ENCODE results near the gene CSTF2T.
"Not testable (repeated sequence)": the region's sequence is repeated elsewhere in the genome, so short reads cannot be mapped to it uniquely, and the experiment has no call there.

The CSTF2T gene

GRCh38 chr10:51696251-51696650 lies 3.1 kb downstream of the CSTF2T start:
- DNase-seq: no peak

- no peak for DNase-seq
Observed at GRCh38 chr10:51694086-51694768, 5.2 kb downstream of the CSTF2T start.

GRCh38 chr10:51691135-51691534 lies 8.3 kb downstream of the CSTF2T start:
- no peak for DNase-seq

- DNase-seq: no peak
Observed at GRCh38 chr10:51689536-51689935, 9.9 kb downstream of the CSTF2T start.

- not testable (repeated sequence) for DNase-seq
Observed at GRCh38 chr10:51688826-51689225, 10.6 kb downstream of the CSTF2T start.

- DNase-seq: no peak
Observed at GRCh38 chr10:51687296-51687695, 12.1 kb downstream of the CSTF2T start.

GRCh38 chr10:51685768-51686167 lies 13.6 kb downstream of the CSTF2T start:
- DNase-seq: no peak

GRCh38 chr10:51683031-51683691 lies 16.2 kb downstream of the CSTF2T start:
- DNase-seq: no peak

- no peak for DNase-seq
Observed at GRCh38 chr10:51679841-51680240, 19.6 kb downstream of the CSTF2T start.

- DNase-seq: no peak
Observed at GRCh38 chr10:51675088-51675487, 24.3 kb downstream of the CSTF2T start.

GRCh38 chr10:51672039-51672535 lies 27.3 kb downstream of the CSTF2T start:
- no peak for DNase-seq

GRCh38 chr10:51669041-51669440 lies 30.4 kb downstream of the CSTF2T start:
- DNase-seq: no peak

GRCh38 chr10:51668336-51668689 lies 31.1 kb downstream of the CSTF2T start:
- DNase-seq: no peak

GRCh38 chr10:51667678-51668335 lies 31.6 kb downstream of the CSTF2T start:
- DNase-seq: no peak

- no peak for DNase-seq
Observed at GRCh38 chr10:51666456-51666855, 32.9 kb downstream of the CSTF2T start.

- no peak for DNase-seq
Observed at GRCh38 chr10:51663086-51663485, 36.3 kb downstream of the CSTF2T start.

GRCh38 chr10:51659344-51659743 lies 40.1 kb downstream of the CSTF2T start:
- DNase-seq: no peak

- DNase-seq: no peak
Observed at GRCh38 chr10:51658000-51658399, 41.4 kb downstream of the CSTF2T start.

GRCh38 chr10:51656503-51656902 lies 42.9 kb downstream of the CSTF2T start:
- no peak for DNase-seq

GRCh38 chr10:51654918-51655317 lies 44.5 kb downstream of the CSTF2T start:
- DNase-seq: no peak

GRCh38 chr10:51653025-51653424 lies 46.4 kb downstream of the CSTF2T start:
- DNase-seq: no peak

- no peak for DNase-seq
Observed at GRCh38 chr10:51651063-51651462, 48.3 kb downstream of the CSTF2T start.

- no peak for DNase-seq
Observed at GRCh38 chr10:51649064-51649463, 50.3 kb downstream of the CSTF2T start.

Data from NCI-H1105 treated with DMSO at 0.1 percent for 48 hours (cell line).